Stimulated activated naive CD8-positive, alpha-beta T cell treated with anti-CD3 and anti-CD28 coated beads, Interleukin-15, Interleukin-2, amounts not matched to agents 100 U/mL and 50 U/mL, for 24 hours (primary cell): Measurements from ENCODE around the gene ATP6V1B1.
A peak's percentile ranks its signal among the peaks of the same experiment; 100 is the strongest.

Experiments
- ATAC-seq: fragments of 150-1000 bp; cut with Tn5 transposase; one replicate; pipeline ENCODE4 v1.10.0; 2021
- DNase-seq: peaks from one replicate; pipeline ENCODE4 v3.0.0; 2021

The ATP6V1B1 gene

DNA sequence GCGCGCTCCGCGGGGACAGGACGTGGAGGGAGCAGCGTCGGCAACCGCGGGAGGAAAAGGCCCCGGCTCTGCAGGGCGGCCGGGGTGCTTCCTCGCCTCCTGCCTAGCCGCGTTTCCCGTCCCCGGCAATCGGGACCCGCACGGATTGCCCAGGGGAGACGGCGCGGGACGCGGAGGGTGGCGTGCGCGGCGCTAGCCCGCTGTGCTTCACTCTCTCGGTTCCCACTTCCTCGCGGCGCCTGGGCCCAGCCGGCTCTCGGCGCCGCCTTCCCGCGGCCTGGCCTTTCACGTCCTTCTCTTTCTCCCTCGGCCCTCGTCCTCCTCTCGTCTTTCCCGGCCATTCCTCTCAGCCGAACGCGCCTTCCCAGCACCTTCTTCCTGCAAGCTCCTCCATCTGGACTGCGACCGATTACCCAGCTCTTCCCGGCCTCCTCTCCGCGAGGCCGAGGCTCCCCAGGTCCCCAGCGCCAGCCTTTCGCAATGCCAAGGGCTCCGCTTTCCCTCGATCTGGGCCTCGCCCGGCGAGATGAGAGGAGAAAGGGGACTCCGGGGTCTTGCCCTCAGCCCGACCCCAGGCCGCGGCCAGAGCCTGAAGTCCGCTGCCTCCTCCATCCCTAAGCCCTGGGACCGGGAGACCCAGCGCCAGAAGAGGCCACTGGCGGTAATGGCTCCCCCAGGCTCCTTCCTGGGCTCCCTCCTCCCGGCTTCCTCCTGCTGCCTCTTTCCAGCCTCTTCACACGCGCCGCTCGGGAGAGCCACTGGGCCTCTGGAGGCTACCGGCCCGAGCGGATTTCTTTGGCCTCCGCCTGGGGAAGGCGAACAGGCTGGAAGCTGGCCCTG, 34.3 kb upstream of the ATP6V1B1 start:
- no peak for ATAC-seq
- DNase-seq = no peak

DNA sequence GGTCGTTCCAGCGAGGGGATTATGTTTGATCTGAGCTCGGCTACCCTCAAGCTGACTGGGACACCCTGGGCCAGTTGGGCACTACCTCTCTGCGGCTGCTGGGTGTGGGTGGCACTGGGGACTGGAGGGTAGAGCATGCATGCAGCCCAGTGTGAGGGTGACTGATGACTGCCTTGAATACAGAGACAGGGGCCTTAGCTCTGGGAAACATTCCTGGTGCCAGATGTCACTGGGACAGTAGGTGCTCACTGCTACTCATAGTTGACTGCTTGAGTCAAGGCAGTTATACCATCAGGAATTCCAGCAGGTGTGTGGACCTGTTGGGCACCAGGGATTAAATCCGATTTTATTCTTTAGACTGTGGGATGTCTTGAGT, 33.6 kb upstream of the ATP6V1B1 start:
- ATAC-seq = no peak

GRCh38 chr2:70902579-70902978, 33.1 kb upstream of the ATP6V1B1 start:
- ATAC-seq = no peak
- DNase-seq = no peak

More for the DNA sequence above, 33.6 kb upstream of the ATP6V1B1 start:
- DNase-seq = no peak

- ATAC-seq = no peak
- DNase-seq = no peak
Observed at GRCh38 chr2:70903171-70903570, 32.5 kb upstream of the ATP6V1B1 start.

DNA sequence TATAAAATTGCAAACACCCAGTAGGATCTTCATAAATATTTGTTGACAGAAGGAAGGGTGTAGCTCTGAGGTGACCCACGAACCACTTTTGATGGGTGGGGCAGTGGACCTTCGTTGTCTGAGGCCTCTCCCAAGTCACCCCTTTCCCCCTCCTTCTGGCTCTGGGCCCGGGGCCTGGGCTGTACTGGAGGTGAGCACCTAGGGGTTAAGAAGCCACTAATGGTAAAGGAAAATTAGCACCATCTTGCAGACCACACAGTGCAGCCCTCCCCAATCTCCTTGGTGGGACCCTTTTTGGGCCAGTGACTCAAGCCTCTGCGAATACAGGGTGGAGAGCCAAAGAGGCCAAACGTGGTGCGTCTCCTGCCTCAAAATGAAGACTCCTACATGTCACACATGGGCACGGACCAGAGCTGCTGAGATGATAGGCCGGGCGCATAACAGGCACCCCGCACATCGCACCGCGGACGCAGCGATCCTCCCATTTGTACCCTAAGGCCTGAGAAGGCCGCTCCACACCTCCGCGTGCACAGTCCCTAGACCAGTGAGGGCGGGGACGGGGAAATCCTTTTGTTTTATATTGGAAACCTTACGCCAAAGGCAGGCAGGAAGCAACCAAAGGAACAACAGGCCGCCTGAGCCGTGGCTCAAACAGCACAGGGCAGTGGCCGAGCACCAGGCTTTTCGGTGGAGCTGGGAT, 31.9 kb upstream of the ATP6V1B1 start:
- no peak for DNase-seq

DNA sequence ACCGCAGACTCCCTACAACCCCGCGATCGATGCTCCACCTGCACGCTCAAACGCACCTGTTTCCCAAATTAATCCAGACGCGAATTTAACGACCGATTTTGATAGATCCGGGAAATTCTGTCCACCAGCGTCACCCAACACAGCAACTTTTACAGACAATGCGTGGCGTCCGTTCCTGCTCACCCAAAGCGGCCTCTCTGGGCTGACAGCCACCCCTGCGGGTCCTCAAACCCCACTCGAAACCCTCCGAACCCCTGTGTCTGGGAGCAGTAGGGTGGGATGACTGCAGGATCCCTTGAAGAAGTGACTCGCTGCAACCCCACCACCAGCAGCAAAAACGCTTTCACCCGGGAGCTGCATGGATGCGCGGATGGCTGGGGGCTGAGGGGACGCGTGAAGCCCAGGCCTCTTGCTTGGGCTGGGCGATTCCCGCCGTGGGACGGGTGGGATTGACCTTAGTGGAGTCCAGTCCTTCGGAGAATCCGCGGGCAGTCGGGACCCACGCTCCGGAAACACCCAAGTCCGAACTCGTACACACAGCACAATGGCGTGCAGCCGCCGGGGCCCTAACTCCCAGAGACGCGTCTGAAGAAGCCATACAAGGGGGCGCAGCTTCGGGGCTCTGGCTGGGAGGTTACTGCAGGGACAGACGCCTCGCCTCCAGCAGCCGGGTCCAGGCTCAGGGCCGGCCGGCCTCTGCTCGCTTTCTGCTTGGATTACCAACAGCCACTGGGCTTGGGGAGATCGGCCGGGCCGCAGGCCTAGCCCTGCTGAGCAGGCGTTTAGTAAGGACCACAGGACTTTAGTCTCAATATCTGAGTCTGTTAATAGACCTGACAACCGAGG, 31.1 kb upstream of the ATP6V1B1 start:
- DNase-seq (no peak), ATAC-seq (no peak)

More for the DNA sequence above, 31.9 kb upstream of the ATP6V1B1 start:
- no peak for ATAC-seq

DNA sequence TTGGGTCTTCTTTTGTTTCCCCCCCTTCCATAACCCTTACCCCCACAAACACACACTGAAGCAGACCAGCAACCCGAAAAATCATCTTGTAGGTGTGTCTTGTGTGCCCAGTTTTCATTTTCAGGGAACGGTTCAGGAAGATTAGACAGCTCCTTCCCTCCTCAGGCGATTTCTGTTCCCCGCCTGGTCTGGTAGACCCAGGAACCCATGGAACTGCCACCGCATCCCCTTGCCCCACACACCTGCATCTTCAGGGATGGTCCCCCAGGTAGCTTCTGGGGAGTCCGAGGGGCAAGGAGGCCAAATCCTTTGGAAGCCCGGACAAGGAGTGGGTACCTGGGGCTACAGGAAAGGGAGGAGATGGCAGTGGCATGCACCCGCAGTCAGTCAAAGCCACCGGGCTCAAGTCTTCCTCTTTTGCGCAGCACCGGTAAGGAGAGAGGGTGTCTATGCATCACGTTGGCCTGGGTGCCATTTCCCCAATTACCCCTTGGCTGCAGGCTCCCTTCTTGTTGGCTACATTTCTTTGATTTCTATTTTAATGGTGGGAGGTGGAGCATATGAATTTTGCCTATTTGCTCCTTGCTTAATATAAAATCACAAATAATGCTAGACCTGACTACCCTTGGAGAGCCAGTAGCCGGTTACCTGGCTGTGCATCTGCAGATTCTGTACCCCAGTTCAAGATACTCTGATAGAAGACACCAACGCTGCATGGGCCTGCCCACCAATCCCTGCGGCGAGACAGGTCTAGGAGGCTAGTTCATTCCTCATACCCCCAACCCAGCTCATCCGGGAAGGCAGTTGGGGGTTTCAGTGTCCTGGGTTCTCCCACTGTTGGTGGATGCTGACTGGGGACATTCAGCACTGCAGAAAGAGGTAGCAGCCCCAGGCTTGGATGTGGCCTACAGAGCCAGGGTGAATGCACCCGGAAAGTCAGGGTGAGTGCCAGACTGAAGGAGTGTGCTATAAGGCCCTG, 30.0 kb upstream of the ATP6V1B1 start:
- DNase-seq (no peak), ATAC-seq (no peak)

DNA sequence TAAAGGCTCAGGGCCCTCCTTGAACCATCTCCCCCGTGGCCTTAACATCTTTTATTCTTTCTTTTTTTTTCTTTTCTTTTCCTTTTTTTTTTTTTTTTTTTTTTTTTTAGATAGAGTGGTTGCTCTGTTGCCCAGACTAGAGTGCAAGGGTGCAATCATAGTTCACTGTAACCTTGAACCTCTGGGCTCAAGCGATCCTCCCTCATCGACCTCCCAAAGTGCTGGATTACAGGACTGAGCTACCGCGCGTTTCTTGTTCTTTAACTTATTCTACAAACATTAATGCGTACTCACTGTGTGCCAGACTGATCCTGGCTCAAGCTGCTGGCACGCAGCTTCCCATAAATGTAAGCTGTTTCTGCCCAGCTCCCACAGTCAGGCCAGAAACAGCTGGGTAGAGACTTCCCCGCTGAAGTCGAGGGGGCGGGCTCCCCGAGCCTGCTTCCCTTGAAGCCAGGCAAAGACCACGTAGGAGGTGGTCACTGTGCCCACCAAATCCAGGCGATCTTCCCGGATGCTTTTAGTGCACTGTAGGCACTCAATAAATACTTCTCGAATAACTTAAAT, 29.2 kb upstream of the ATP6V1B1 start:
- no peak for ATAC-seq
- DNase-seq = no peak

DNA sequence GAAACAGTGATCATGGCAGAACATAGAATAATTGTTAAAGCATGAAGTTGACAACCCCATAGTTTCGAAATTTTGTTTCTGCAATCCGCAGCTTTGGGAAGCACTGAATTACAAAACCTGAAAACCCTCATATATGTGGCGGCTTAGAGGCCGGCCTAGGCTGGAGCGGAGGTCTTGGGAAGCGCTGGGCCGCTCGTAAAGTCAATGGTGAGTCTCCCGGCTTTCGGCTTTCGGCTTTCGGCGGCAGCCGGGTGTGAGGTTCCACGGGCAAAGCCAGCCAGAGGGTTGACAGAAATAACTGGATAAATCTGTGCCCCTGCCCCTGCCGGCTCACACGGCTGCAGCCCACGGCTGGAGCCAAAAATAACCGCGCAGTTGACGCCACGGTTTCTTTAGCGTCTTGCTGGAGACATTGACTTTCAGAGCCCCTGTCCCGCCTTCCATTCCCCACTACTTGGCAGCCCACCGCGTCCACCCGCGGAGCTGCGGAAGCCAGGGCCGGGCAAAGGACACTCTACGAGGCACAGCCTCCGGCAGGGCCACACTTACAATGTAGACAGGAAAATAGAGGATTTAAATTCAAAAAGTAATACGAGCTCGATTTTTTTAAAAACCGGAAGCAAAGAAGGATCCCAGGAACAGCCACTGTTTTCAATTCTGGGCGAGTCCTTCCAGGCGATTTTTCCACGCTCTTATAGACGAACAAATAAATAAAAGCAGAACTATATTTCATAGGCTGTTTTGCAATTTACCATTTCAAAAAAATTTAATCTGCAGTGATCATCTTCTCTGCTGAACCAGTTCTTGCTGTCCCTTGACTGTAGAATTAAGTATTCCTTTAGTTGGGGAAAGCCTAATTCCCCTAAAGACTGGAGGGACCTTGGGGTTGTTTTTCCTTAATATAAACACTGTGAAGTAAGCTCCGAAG, 28.3 kb upstream of the ATP6V1B1 start:
- ATAC-seq = no peak

GRCh38 chr2:70916291-70916690, 19.4 kb upstream of the ATP6V1B1 start:
- ATAC-seq (no peak), DNase-seq (no peak)

More for the DNA sequence above, 28.3 kb upstream of the ATP6V1B1 start:
- no peak for DNase-seq

DNA sequence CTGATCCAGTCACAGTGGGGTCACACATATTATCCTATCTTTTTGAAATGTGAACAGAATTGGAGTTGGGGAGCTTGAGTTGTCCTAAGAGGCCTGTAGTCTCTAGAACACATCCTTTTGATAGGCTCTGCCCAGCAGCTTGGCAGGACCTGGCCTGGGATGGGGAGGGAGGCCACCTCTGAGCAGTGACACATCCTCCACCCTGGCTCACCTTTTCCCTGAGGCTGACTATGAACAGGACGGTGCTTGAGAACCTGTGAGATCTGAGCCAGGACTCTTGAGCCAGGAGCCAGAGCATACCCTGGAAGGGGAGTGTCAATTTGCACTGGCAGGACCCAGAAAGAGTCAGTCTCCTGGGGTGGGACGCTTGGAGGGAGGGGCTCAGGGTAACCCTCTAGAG, 17.7 kb upstream of the ATP6V1B1 start:
- DNase-seq (no peak), ATAC-seq (no peak)

GRCh38 chr2:70919672-70920366, 15.9 kb upstream of the ATP6V1B1 start:
- peak; percentile 63 for ATAC-seq
- DNase-seq = peak; percentile 83

DNA sequence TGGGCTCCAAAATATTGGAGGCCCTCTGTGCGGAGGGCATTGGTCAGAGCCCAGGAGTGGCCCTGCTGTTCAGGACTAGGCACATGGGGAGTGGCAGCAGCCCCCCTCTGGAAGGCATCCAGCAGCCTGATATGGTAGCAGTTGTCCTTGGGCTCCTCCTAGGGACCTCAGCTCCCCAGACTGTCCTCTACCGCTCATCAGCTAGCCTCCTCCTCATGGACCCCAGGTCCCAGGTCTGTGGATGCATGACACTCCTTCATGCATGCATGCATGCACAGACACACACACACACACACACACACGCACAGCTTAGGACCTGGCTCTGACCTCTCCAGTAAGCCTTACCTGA, 15.4 kb upstream of the ATP6V1B1 start:
- ATAC-seq (no peak), DNase-seq (no peak)

DNA sequence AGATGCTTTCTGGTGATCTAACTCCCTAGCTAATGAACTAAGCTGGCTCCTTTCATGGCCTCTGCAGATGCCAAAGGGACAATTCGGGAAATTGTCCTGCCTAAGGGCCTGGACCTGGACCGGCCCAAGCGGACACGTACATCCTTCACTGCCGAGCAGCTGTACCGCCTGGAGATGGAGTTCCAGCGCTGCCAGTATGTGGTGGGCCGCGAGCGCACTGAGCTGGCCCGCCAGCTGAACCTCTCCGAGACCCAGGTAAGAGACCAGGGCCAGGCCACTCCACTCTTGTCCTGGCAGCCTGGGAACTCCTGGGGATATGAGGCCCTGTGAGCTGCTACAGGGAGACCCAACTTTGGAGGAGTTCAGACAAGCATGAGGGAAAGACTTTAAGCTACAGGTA, 14.7 kb upstream of the ATP6V1B1 start:
- DNase-seq (no peak), ATAC-seq (no peak)

DNA sequence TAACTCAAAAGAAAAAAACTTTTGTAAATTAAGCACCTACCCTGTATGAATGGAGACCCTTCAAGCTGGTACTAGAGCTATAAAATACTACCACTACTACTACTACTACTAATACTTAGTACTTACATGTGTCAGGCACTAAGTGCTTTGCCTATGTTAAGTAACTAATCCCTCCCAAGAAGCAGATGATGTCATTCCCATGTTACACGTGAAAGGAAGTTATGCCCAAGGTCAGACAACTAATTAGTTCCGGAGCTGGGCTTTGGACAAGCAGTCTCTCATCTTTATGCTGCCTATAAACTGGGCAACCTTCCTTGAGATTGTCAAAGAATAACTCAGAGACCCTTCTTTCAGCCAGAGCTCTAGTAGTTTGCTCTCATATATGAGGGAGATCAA, 13.9 kb upstream of the ATP6V1B1 start:
- ATAC-seq (no peak), DNase-seq (no peak)

DNA sequence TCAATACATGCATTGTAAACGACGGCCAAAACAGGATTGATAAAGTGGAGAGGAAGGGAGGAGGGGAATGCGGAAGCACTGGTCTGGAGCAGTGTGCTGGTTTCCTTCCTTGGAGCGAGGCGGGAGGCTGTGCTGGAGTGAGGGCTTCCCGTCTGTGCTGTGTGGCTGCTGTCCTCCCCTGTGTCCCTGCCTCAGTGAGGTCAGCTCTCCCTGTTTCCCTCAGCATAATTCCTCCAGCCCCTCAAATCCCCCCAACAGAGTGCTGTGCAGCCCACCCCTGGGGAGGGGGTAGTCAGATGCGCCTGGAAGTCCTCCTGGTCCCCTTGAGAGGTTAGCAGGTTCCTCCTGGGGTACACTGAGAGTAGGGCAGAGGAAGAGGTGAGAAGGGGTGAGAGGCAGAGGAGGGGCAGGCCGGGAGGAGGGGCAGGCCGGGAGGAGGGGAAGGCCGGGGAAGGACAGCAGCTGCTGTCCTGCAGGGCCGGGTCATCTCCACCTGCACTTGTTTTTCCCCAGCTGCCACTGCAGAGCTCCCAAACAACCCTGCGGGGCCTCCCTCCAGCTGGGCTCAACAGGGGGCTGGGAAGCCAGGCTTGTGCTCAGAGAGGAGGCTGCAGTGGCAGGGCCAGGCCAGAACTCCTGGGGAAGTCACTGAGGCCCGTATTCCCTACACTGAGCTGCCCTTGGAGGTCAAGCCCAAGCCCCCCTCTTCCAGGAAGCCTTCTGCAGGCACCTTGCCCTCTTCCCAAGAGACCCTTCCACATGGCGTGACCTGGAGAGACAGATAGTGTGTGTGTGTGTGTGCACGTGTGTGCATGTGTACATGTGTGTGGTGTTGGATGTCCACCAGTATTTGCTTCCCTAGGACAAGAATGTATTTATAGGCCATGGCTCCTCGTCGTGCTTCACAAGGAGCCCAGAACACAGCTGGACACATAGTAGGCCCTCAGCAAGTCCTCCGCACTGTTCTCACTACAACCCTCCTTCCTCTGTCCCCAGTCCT, 13.2 kb upstream of the ATP6V1B1 start:
- no peak for DNase-seq
- no peak for ATAC-seq

DNA sequence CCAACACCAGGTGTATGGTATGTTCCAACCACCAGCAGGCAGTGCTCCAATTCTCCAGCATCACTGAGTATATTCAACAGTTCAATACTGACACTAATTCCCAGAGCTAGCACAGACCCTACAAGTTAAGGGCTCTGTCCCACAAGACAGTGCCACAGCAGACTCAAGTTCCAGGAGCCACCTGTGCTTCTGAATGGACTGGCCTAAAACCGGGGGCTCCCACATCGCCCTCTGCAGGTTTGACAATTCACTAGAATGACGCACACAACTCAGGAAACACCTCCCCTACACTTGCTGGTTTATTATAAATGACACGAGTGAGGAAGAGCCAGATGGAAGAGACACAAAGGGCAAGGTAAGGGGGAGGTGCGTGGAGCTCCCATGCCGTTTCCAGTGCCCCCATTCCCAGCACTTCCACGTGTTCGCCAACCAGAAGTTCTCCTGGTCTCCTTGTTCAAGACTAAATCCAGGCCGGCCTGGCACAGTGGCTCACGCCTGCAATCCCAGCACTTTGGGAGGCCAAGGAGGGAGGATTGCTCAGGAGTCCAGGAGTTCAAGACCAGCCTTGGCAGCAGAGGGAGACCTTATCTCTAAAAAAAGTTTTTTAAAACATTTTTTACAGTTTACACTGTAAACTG, 12.2 kb upstream of the ATP6V1B1 start:
- DNase-seq (no peak), ATAC-seq (no peak)

GRCh38 chr2:70926042-70926441, 9.7 kb upstream of the ATP6V1B1 start:
- no peak for DNase-seq
- no peak for ATAC-seq
